ENCODE data around the gene TEX19.

Gene TEX19

DNA sequence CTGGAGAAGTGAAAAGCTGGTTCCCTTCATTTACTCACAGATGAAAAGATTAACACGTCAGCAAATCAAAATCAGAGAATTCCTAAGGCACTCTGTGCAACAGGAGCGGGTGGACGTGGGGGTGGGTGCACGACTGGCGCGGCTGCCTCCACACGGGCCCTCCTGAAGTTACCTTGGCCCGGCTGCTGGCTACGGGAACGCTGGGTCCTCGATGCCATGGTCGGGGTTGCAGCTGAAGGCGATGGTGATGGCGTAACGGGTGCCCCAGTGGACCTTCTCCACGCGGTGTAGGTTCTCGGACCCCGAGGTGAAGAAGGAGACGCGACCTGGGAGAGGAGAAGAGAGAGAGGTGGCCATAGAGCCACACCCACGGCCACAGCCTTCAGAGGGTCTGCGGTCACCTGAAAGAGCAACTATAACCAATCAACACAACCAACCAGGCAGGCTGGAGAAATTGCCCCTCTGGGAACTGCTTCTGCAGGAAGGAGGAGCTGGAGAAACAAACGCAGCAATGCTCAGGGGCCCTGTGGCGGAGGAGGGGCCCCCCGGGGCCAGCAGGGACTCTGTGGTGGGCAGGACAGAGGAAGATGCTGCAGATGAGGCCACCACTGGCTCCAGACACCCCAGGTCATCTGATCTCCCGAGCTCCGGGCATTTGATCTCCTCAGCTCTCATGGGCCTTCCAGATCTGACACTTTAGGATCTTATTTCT lies 33.3 kb downstream of the TEX19 start:
- TF ChIP-seq TOX (CRISPR knock-in tag; IDR thresholded peaks at IDR 0.05; ENCODE audit: borderline replicate concordance) (no peak), CSDC2 (CRISPR knock-in tag; IDR thresholded peaks at IDR 0.05) (no peak), ZNF8 (CRISPR knock-in tag; IDR thresholded peaks at IDR 0.05) (no peak), GLIS3 (CRISPR knock-in tag; IDR thresholded peaks at IDR 0.05) (no peak), ESRRG (CRISPR knock-in tag; IDR thresholded peaks at IDR 0.05) (no peak), PPARA (CRISPR knock-in tag; IDR thresholded peaks at IDR 0.05; ENCODE audit: borderline replicate concordance) (no peak), RARB (CRISPR knock-in tag; IDR thresholded peaks at IDR 0.05) (no peak), ZNF70 (CRISPR knock-in tag; IDR thresholded peaks at IDR 0.05) (no peak), PATZ1 (CRISPR knock-in tag; IDR thresholded peaks at IDR 0.05; ENCODE audit: borderline replicate concordance) (no peak), ZFP30 (CRISPR knock-in tag; IDR thresholded peaks at IDR 0.05) (no peak), OSR1 (CRISPR knock-in tag; IDR thresholded peaks at IDR 0.05) (no peak), TCF4 (CRISPR knock-in tag; IDR thresholded peaks at IDR 0.05; ENCODE audit: borderline replicate concordance) (no peak), POU6F1 (CRISPR knock-in tag; IDR thresholded peaks at IDR 0.05; ENCODE audit: borderline replicate concordance, low read depth) (no peak), SNAI2 (CRISPR knock-in tag; IDR thresholded peaks at IDR 0.05) (no peak)
- TF ChIP-seq, protein P1, sequence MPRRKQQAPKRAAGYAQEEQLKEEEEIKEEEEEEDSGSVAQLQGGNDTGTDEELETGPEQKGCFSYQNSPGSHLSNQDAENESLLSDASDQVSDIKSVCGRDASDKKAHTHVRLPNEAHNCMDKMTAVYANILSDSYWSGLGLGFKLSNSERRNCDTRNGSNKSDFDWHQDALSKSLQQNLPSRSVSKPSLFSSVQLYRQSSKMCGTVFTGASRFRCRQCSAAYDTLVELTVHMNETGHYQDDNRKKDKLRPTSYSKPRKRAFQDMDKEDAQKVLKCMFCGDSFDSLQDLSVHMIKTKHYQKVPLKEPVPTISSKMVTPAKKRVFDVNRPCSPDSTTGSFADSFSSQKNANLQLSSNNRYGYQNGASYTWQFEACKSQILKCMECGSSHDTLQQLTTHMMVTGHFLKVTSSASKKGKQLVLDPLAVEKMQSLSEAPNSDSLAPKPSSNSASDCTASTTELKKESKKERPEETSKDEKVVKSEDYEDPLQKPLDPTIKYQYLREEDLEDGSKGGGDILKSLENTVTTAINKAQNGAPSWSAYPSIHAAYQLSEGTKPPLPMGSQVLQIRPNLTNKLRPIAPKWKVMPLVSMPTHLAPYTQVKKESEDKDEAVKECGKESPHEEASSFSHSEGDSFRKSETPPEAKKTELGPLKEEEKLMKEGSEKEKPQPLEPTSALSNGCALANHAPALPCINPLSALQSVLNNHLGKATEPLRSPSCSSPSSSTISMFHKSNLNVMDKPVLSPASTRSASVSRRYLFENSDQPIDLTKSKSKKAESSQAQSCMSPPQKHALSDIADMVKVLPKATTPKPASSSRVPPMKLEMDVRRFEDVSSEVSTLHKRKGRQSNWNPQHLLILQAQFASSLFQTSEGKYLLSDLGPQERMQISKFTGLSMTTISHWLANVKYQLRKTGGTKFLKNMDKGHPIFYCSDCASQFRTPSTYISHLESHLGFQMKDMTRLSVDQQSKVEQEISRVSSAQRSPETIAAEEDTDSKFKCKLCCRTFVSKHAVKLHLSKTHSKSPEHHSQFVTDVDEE (CRISPR knock-in tag; IDR thresholded peaks at IDR 0.05) = no peak
- TF ChIP-seq, protein P2, sequence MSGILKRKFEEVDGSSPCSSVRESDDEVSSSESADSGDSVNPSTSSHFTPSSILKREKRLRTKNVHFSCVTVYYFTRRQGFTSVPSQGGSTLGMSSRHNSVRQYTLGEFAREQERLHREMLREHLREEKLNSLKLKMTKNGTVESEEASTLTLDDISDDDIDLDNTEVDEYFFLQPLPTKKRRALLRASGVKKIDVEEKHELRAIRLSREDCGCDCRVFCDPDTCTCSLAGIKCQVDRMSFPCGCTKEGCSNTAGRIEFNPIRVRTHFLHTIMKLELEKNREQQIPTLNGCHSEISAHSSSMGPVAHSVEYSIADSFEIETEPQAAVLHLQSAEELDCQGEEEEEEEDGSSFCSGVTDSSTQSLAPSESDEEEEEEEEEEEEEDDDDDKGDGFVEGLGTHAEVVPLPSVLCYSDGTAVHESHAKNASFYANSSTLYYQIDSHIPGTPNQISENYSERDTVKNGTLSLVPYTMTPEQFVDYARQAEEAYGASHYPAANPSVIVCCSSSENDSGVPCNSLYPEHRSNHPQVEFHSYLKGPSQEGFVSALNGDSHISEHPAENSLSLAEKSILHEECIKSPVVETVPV (CRISPR knock-in tag; IDR thresholded peaks at IDR 0.05) = no peak
- no peak for ATAC-seq

- TF ChIP-seq SNAI2 (CRISPR knock-in tag; IDR thresholded peaks at IDR 0.05) (no peak), RARB (CRISPR knock-in tag; IDR thresholded peaks at IDR 0.05) (no peak), CSDC2 (CRISPR knock-in tag; IDR thresholded peaks at IDR 0.05) (no peak), TOX (CRISPR knock-in tag; IDR thresholded peaks at IDR 0.05; ENCODE audit: borderline replicate concordance) (no peak), ISL1 (CRISPR knock-in tag; IDR thresholded peaks at IDR 0.05) (no peak), CREB5 (CRISPR knock-in tag; IDR thresholded peaks at IDR 0.05; ENCODE audit: low read depth) (no peak), ZFP30 (CRISPR knock-in tag; IDR thresholded peaks at IDR 0.05) (no peak), ZC3H10 (CRISPR knock-in tag; IDR thresholded peaks at IDR 0.05) (no peak)
- TF ChIP-seq, protein P1 (CRISPR knock-in tag; IDR thresholded peaks at IDR 0.05) = no peak
- no peak for ATAC-seq
These were observed 33.9 kb downstream of the TEX19 start for GRCh38 chr17:82392941-82393340.

Measured in SK-N-SH treated with all-trans-retinoic acid at 6 μM for 48 hours (cell line).